HEK293 (cell line): ENCODE results near the gene EMC9.
A peak's percentile ranks its signal among the peaks of the same experiment; 100 is the strongest.

Source experiments
- AEBP2 ChIP-seq: fragments of 450-650 bp; formaldehyde crosslinking; IDR thresholded peaks from 2 replicates; pipeline ENCODE4 v1.5.1; 2016; ENCODE audit warnings: missing biosample characterization, missing genetic modification characterization, borderline replicate concordance
- HOXD13 ChIP-seq: sonication (generic); formaldehyde crosslinking; IDR thresholded peaks from 2 replicates; pipeline ENCODE4 v1.8.0; 2022; ENCODE audit warnings: missing genetic modification reagents, borderline replicate concordance
- MYNN ChIP-seq: fragments of 450-650 bp; formaldehyde crosslinking; IDR thresholded peaks from 2 replicates; pipeline ENCODE4 v1.5.1; 2016; ENCODE audit warnings: missing biosample characterization, missing genetic modification characterization, borderline replicate concordance
- RBAK ChIP-seq: fragments of 450-650 bp; formaldehyde crosslinking; IDR thresholded peaks from 2 replicates; pipeline ENCODE4 v1.5.1; 2016; ENCODE audit warnings: missing biosample characterization, missing genetic modification characterization
- SCRT2 ChIP-seq: fragments of 450-650 bp; formaldehyde crosslinking; IDR thresholded peaks from 2 replicates; pipeline ENCODE4 v1.5.1; 2016; ENCODE audit warnings: missing biosample characterization, missing genetic modification characterization
- SP2 ChIP-seq: fragments of 450-650 bp; formaldehyde crosslinking; IDR thresholded peaks from 2 replicates; pipeline ENCODE4 v1.5.1; 2016; ENCODE audit warnings: missing biosample characterization, missing genetic modification characterization
- SP7 ChIP-seq: fragments of 450-650 bp; formaldehyde crosslinking; IDR thresholded peaks from 2 replicates; pipeline ENCODE4 v1.5.1; 2016; ENCODE audit warnings: missing biosample characterization, missing genetic modification characterization
- TCF7L2 ChIP-seq: IDR thresholded peaks from 2 replicates; pipeline ENCODE4 v1.6.1; 2011; ENCODE audit warnings: low read depth, mild to moderate bottlenecking, inconsistent platforms, low read length, moderate library complexity, borderline replicate concordance
- YY2 ChIP-seq: fragments of 450-650 bp; formaldehyde crosslinking; IDR thresholded peaks from 2 replicates; pipeline ENCODE4 v1.5.1; 2016; ENCODE audit warnings: missing biosample characterization, missing genetic modification characterization
- ZBTB10 ChIP-seq: fragments of 450-650 bp; formaldehyde crosslinking; IDR thresholded peaks from 2 replicates; pipeline ENCODE4 v1.5.1; 2016; ENCODE audit warnings: missing biosample characterization, missing genetic modification characterization
- ZNF121 ChIP-seq: fragments of 450-650 bp; formaldehyde crosslinking; IDR thresholded peaks from 2 replicates; pipeline ENCODE4 v1.5.1; 2016; ENCODE audit warnings: missing biosample characterization, missing genetic modification characterization
- ZNF138 ChIP-seq: fragments of 450-650 bp; formaldehyde crosslinking; IDR thresholded peaks from 2 replicates; pipeline ENCODE4 v1.5.1; 2016; ENCODE audit warnings: missing biosample characterization, missing genetic modification characterization, borderline replicate concordance
- ZNF148 ChIP-seq: fragments of 450-650 bp; formaldehyde crosslinking; IDR thresholded peaks from 2 replicates; pipeline ENCODE4 v1.5.0; 2017; ENCODE audit warnings: missing biosample characterization, missing genetic modification characterization, borderline replicate concordance
- ZNF274 ChIP-seq, 2 experiments: fragments of 200-500 bp in 1 of 2; fragments of 450-650 bp in 1 of 2; sonication (Bioruptor generic) in 1 of 2; formaldehyde crosslinking in 1 of 2; IDR thresholded peaks; 2 replicates each; pipeline versions ENCODE4 v1.5.1 to v1.6.1; 2014 to 2016; ENCODE audit warnings: borderline replicate concordance in 1 of 2, inconsistent platforms in 1 of 2, low read length in 1 of 2, missing biosample characterization in 1 of 2, missing genetic modification characterization in 1 of 2
- ZNF292 ChIP-seq: fragments of 450-650 bp; formaldehyde crosslinking; IDR thresholded peaks from 2 replicates; pipeline ENCODE4 v1.5.1; 2016; ENCODE audit warnings: low read depth, missing biosample characterization, missing genetic modification characterization, borderline replicate concordance
- ZNF324 ChIP-seq: fragments of 450-650 bp; formaldehyde crosslinking; IDR thresholded peaks from 2 replicates; pipeline ENCODE4 v1.5.1; 2016; ENCODE audit warnings: missing biosample characterization, missing genetic modification characterization
- ZNF449 ChIP-seq: fragments of 450-650 bp; formaldehyde crosslinking; IDR thresholded peaks from 2 replicates; pipeline ENCODE4 v1.5.1; 2017; ENCODE audit warnings: missing biosample characterization, mild to moderate bottlenecking, missing genetic modification characterization, moderate library complexity
- ZNF544 ChIP-seq: fragments of 450-650 bp; formaldehyde crosslinking; IDR thresholded peaks from 2 replicates; pipeline ENCODE4 v1.5.0; 2017; ENCODE audit warnings: missing biosample characterization, missing genetic modification characterization
- ZNF654 ChIP-seq: fragments of 450-650 bp; formaldehyde crosslinking; IDR thresholded peaks from 2 replicates; pipeline ENCODE4 v1.5.1; 2016; ENCODE audit warnings: low read depth, missing biosample characterization, missing genetic modification characterization
- ZNF747 ChIP-seq: fragments of 450-650 bp; formaldehyde crosslinking; IDR thresholded peaks from 2 replicates; pipeline ENCODE4 v1.5.1; 2016; ENCODE audit warnings: missing biosample characterization, missing genetic modification characterization
- ZNF776 ChIP-seq: fragments of 450-650 bp; formaldehyde crosslinking; IDR thresholded peaks from 2 replicates; pipeline ENCODE4 v1.5.0; 2017; ENCODE audit warnings: missing biosample characterization, missing genetic modification characterization, borderline replicate concordance
- ZNF792 ChIP-seq: fragments of 450-650 bp; formaldehyde crosslinking; IDR thresholded peaks from 2 replicates; pipeline ENCODE4 v1.5.1; 2016; ENCODE audit warnings: missing biosample characterization, missing genetic modification characterization
- TF ChIP-seq, protein P1 (sequence below): fragments of 450-650 bp; formaldehyde crosslinking; IDR thresholded peaks from 2 replicates; pipeline ENCODE4 v1.5.1; 2016; ENCODE audit warnings: missing biosample characterization, missing genetic modification characterization
- TF ChIP-seq, protein P2 (sequence below): fragments of 450-650 bp; formaldehyde crosslinking; IDR thresholded peaks from 2 replicates; pipeline ENCODE4 v1.5.1; 2016; ENCODE audit warnings: missing biosample characterization, missing genetic modification characterization
- TF ChIP-seq, protein P3 (sequence below): fragments of 450-650 bp; formaldehyde crosslinking; optimal IDR thresholded peaks from 2 replicates; pipeline ENCODE3; 2016; ENCODE audit warnings: missing biosample characterization, mild to moderate bottlenecking, missing genetic modification characterization

EMC9 gene

GRCh38 chr14:24113801-24114531, 27.4 kb downstream of the EMC9 start (continued):
- TF ChIP-seq, protein P1, sequence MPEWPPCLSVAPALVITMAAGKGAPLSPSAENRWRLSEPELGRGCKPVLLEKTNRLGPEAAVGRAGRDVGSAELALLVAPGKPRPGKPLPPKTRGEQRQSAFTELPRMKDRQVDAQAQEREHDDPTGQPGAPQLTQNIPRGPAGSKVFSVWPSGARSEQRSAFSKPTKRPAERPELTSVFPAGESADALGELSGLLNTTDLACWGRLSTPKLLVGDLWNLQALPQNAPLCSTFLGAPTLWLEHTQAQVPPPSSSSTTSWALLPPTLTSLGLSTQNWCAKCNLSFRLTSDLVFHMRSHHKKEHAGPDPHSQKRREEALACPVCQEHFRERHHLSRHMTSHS (tag by site-specific recombination): no peak
- no peak for TF ChIP-seq ZNF274 (IDR thresholded peaks at IDR 0.05; ENCODE audit: low read length)
- no peak for TF ChIP-seq ZNF274 (tag by site-specific recombination; IDR thresholded peaks at IDR 0.05; ENCODE audit: borderline replicate concordance)
- TF ChIP-seq, protein P2, sequence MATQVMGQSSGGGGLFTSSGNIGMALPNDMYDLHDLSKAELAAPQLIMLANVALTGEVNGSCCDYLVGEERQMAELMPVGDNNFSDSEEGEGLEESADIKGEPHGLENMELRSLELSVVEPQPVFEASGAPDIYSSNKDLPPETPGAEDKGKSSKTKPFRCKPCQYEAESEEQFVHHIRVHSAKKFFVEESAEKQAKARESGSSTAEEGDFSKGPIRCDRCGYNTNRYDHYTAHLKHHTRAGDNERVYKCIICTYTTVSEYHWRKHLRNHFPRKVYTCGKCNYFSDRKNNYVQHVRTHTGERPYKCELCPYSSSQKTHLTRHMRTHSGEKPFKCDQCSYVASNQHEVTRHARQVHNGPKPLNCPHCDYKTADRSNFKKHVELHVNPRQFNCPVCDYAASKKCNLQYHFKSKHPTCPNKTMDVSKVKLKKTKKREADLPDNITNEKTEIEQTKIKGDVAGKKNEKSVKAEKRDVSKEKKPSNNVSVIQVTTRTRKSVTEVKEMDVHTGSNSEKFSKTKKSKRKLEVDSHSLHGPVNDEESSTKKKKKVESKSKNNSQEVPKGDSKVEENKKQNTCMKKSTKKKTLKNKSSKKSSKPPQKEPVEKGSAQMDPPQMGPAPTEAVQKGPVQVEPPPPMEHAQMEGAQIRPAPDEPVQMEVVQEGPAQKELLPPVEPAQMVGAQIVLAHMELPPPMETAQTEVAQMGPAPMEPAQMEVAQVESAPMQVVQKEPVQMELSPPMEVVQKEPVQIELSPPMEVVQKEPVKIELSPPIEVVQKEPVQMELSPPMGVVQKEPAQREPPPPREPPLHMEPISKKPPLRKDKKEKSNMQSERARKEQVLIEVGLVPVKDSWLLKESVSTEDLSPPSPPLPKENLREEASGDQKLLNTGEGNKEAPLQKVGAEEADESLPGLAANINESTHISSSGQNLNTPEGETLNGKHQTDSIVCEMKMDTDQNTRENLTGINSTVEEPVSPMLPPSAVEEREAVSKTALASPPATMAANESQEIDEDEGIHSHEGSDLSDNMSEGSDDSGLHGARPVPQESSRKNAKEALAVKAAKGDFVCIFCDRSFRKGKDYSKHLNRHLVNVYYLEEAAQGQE (tag by site-specific recombination): peak; percentile 83
- peak; percentile 55 for TF ChIP-seq ZNF324 (tag by site-specific recombination)
- no peak for TF ChIP-seq SCRT2 (tag by site-specific recombination)
- no peak for TF ChIP-seq ZNF747 (tag by site-specific recombination)
- TF ChIP-seq ZNF654 (tag by site-specific recombination): no peak
- TF ChIP-seq ZNF449 (tag by site-specific recombination): no peak; the same call in 1 of the 2 replicates
- TF ChIP-seq ZBTB10 (tag by site-specific recombination): no peak
- peak; percentile 53 for TF ChIP-seq SP2
- no peak for TF ChIP-seq ZNF792
- TF ChIP-seq YY2: no peak
- TF ChIP-seq ZNF544 (tag by site-specific recombination): no peak
- no peak for TF ChIP-seq ZNF121 (tag by site-specific recombination)
- TF ChIP-seq RBAK: no peak
- TF ChIP-seq ZNF292 (tag by site-specific recombination): no peak
- TF ChIP-seq ZNF138: no peak
- TF ChIP-seq AEBP2 (tag by site-specific recombination): no peak
- TF ChIP-seq ZNF148 (tag by site-specific recombination): no peak
- no peak for TF ChIP-seq ZNF776 (tag by site-specific recombination)
- TF ChIP-seq MYNN (tag by site-specific recombination): no peak
- peak; percentile 38 for TF ChIP-seq SP7 (tag by site-specific recombination)
- TF ChIP-seq TCF7L2: no peak
- TF ChIP-seq, protein P3, sequence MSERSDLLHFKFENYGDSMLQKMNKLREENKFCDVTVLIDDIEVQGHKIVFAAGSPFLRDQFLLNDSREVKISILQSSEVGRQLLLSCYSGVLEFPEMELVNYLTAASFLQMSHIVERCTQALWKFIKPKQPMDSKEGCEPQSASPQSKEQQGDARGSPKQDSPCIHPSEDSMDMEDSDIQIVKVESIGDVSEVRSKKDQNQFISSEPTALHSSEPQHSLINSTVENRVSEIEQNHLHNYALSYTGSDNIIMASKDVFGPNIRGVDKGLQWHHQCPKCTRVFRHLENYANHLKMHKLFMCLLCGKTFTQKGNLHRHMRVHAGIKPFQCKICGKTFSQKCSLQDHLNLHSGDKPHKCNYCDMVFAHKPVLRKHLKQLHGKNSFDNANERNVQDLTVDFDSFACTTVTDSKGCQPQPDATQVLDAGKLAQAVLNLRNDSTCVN (tag by site-specific recombination): peak; percentile 93
- no peak for TF ChIP-seq HOXD13 (CRISPR knock-in tag)
